ENCODE measurements around the gene WFS1.

DNA sequence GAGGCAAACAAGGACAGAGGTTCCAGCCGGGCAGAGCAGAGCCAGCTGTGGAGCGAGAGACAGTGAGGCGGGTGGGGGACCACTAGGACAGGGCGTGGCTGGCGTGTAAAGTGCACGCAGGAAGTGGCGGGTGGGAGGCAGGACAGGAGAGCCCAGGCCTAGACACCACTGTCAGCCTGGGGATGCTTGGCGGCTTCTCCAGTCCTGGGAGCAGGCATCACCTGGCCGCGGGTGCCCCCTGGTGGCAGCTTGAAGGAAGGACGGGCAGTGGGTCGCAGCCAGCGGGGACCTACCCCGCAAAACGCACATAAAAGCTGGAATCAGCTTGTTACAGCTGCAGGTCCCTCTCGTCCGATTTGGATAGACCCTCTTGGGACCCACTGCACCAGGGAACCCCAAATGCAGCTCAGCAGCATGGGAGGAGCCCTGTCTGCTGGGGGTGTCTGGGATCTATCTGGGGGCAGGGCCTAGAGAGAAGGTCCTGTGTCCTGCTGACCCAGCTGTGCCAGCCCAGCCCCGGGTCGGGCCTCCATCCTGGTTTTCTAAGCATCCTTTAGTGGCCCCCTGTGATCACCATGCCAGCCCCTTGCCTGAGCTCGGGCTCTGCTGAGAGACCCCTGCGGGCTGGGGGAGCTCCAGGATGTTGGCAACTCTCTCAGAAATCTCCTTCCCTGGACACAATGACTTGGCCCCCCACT lies 57.7 kb downstream of the WFS1 start:
- TF ChIP-seq, protein P1, sequence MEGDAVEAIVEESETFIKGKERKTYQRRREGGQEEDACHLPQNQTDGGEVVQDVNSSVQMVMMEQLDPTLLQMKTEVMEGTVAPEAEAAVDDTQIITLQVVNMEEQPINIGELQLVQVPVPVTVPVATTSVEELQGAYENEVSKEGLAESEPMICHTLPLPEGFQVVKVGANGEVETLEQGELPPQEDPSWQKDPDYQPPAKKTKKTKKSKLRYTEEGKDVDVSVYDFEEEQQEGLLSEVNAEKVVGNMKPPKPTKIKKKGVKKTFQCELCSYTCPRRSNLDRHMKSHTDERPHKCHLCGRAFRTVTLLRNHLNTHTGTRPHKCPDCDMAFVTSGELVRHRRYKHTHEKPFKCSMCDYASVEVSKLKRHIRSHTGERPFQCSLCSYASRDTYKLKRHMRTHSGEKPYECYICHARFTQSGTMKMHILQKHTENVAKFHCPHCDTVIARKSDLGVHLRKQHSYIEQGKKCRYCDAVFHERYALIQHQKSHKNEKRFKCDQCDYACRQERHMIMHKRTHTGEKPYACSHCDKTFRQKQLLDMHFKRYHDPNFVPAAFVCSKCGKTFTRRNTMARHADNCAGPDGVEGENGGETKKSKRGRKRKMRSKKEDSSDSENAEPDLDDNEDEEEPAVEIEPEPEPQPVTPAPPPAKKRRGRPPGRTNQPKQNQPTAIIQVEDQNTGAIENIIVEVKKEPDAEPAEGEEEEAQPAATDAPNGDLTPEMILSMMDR (conservative IDR thresholded peaks at IDR 0.05 in 1 of 2, IDR thresholded peaks at IDR 0.05 in 1 of 2; ENCODE audit: extremely low read depth in 1 of 2, insufficient read depth in 1 of 2, low read depth in 1 of 2, low read length in 2 of 2), result peak; percentile 78 to 92
- TF ChIP-seq EZH2 (IDR thresholded peaks at IDR 0.05; ENCODE audit: borderline replicate concordance, low read length), result no peak

All from mammary epithelial cell (primary cell).